Stimulated activated CD8-positive, alpha-beta memory T cell treated with anti-CD3 and anti-CD28 coated beads, Interleukin-7, amount 100 ng/mL, for 1 hour (primary cell): ENCODE results near the gene DLGAP1.

Source experiments
- DNase-seq, 2 donors: peaks; one replicate each; pipeline ENCODE4 v3.0.0-alpha.2; 2020; ENCODE audit warnings: low read depth in 2 of 2

DLGAP1 gene

GRCh38 chr18:3692691-3693090 lies 762.4 kb downstream of the DLGAP1 start:
- DNase-seq = no peak

GRCh38 chr18:3692113-3692621 lies 762.9 kb downstream of the DLGAP1 start:
- DNase-seq = no peak

- DNase-seq = no peak
Observed at GRCh38 chr18:3691705-3692104, 763.4 kb downstream of the DLGAP1 start.

- no peak for DNase-seq
Observed at GRCh38 chr18:3690764-3691066, 764.4 kb downstream of the DLGAP1 start.

- no peak for DNase-seq
Observed at GRCh38 chr18:3689986-3690763, 764.9 kb downstream of the DLGAP1 start.

- no peak for DNase-seq
Observed at GRCh38 chr18:3689091-3689490, 766.0 kb downstream of the DLGAP1 start.

- no peak for DNase-seq
Observed at GRCh38 chr18:3688690-3689089, 766.4 kb downstream of the DLGAP1 start.

GRCh38 chr18:3683483-3683882 lies 771.6 kb downstream of the DLGAP1 start:
- DNase-seq = no peak

- DNase-seq = no peak
Observed at GRCh38 chr18:3682061-3682460, 773.0 kb downstream of the DLGAP1 start.

- no peak for DNase-seq
Observed at GRCh38 chr18:3679241-3679640, 775.9 kb downstream of the DLGAP1 start.

GRCh38 chr18:3675994-3676393 lies 779.1 kb downstream of the DLGAP1 start:
- DNase-seq = no peak

GRCh38 chr18:3675446-3675845 lies 779.7 kb downstream of the DLGAP1 start:
- no peak for DNase-seq

GRCh38 chr18:3671176-3671575 lies 783.9 kb downstream of the DLGAP1 start:
- no peak for DNase-seq

- no peak for DNase-seq
Observed at GRCh38 chr18:3669376-3669775, 785.7 kb downstream of the DLGAP1 start.

- DNase-seq = no peak
Observed at GRCh38 chr18:3667255-3668137, 787.6 kb downstream of the DLGAP1 start.

- no peak for DNase-seq
Observed at GRCh38 chr18:3666526-3667254, 788.4 kb downstream of the DLGAP1 start.

- DNase-seq = peak; percentile 49 to 55
Observed at GRCh38 chr18:3665780-3666525, 789.2 kb downstream of the DLGAP1 start.

- DNase-seq = no peak
Observed at GRCh38 chr18:3665204-3665603, 789.9 kb downstream of the DLGAP1 start.

GRCh38 chr18:3664563-3665178 lies 790.4 kb downstream of the DLGAP1 start:
- DNase-seq = no peak

GRCh38 chr18:3663870-3664512 lies 791.1 kb downstream of the DLGAP1 start:
- no peak for DNase-seq

GRCh38 chr18:3661989-3662388 lies 793.1 kb downstream of the DLGAP1 start:
- no peak for DNase-seq
